ENCODE measurements around the gene GZMM. TPM values are rescaled to one million over a fixed set of nuclear protein-coding genes. Genes with fewer than 3 reads are reported as not detected.
A peak's percentile ranks its signal among the peaks of the same experiment; 100 is the strongest.

The GZMM gene
- total and polyA plus RNA-seq, 2 experiments from 2014 or later: 0.29 TPM; not detected in 1

GRCh38 chr19:556611-557382, 12.9 kb downstream of the GZMM start:
- Histone ChIP-seq H2AFZ (no peak overlapping the region), H3K4me3 (no peak overlapping the region), H4K20me1 (replicated peaks; ENCODE audit: insufficient read depth) (no peaks in the 10 kb centered on the region), H3K4me2 (no peak overlapping the region), H3F3A (replicated peaks; ENCODE audit: low read depth) (no peaks in the 10 kb centered on the region), H3K27ac (ENCODE audit: low read depth) (no peak overlapping the region), H3K4me1 (ENCODE audit: insufficient read depth) (no peaks in the 10 kb centered on the region), H3K9me2 (ENCODE audit: insufficient read depth) (no peaks in the 10 kb centered on the region), H3K79me2 (replicated peaks; ENCODE audit: insufficient read depth) (no peaks in the 10 kb centered on the region), H3K27me3 (ENCODE audit: insufficient read depth) (no peaks in the 10 kb centered on the region), H3K36me3 (ENCODE audit: insufficient read depth) (no peaks in the 10 kb centered on the region)
- peak; percentile 21; the same call in 1 of the 3 replicates for ATAC-seq
- TF ChIP-seq ZNF331 (CRISPR knock-in tag; IDR thresholded peaks at IDR 0.05; ENCODE audit: low read depth) (no peak), EZH2phosphoT487 (IDR thresholded peaks at IDR 0.05; ENCODE audit: unreplicated experiment) (no peak), CREB1 (CRISPR knock-in tag; IDR thresholded peaks at IDR 0.05; ENCODE audit: low read depth) (no peak), JUNB (IDR thresholded peaks at IDR 0.05; ENCODE audit: unreplicated experiment) (no peak), POLR2AphosphoS5 (IDR thresholded peaks at IDR 0.05; ENCODE audit: low read depth) (no peak), REST (IDR thresholded peaks at IDR 0.05; ENCODE audit: unreplicated experiment) (no peak), ZNF114 (CRISPR knock-in tag; IDR thresholded peaks at IDR 0.05) (no peak), STAT1 (IDR thresholded peaks at IDR 0.05; ENCODE audit: unreplicated experiment) (no peak), EZH2 (IDR thresholded peaks at IDR 0.05; ENCODE audit: low read depth, unreplicated experiment) (no peak), NANOG (IDR thresholded peaks at IDR 0.05; ENCODE audit: borderline replicate concordance) (no peak), ETS1 (IDR thresholded peaks at IDR 0.05) (no peak), ZNF462 (CRISPR knock-in tag; IDR thresholded peaks at IDR 0.05) (no peak), CTCF (conservative IDR thresholded peaks at IDR 0.05; ENCODE audit: low read depth in 2 of 2) (no peak)
- H3K4me1 Mint-ChIP-seq: no peaks in the 10 kb centered on the region
- H3K9me3 Mint-ChIP-seq: peaks cover 4% of the 10 kb centered on the region; the same call in 1 of the 3 replicates
- no peak overlapping the region for H3K4me3 Mint-ChIP-seq
- DNase-seq (ENCODE audit: low spot score): no peak
- peaks cover 4% of the 10 kb centered on the region; the same call in 2 of the 3 replicates for H3K36me3 Mint-ChIP-seq (ENCODE audit: low read depth)
- H3K27ac Mint-ChIP-seq: no peak overlapping the region
- H3K27me3 Mint-ChIP-seq (ENCODE audit: insufficient read depth, low read depth, poor library complexity): peaks cover 5% of the 10 kb centered on the region

All from GM23338 (cell line).